HG02852 (cell line): ENCODE data around the gene KRT81.
"Not testable (repeated sequence)": the region's sequence is repeated elsewhere in the genome, so short reads cannot be mapped to it uniquely, and the experiment has no call there.

Experiments used
- ATAC-seq: cut with Tn5 transposase; IDR thresholded peaks from one replicate; pipeline ENCODE4 v1.9.1; 2021; ENCODE audit warnings: mild to moderate bottlenecking, moderate library complexity; ENCODE audit not compliant: unreplicated experiment

The KRT81 gene

GRCh38 chr12:52318241-52318990 is 27.1 kb upstream of the KRT81 start:
- ATAC-seq, result no peak

GRCh38 chr12:52317468-52318052 is 26.2 kb upstream of the KRT81 start:
- ATAC-seq, result no peak

- ATAC-seq, result no peak
Measured at GRCh38 chr12:52316701-52317100, 25.4 kb upstream of the KRT81 start.

GRCh38 chr12:52316290-52316689 is 25.0 kb upstream of the KRT81 start:
- ATAC-seq, result no peak

- ATAC-seq, result not testable (repeated sequence)
Measured at GRCh38 chr12:52315721-52316120, 24.4 kb upstream of the KRT81 start.

GRCh38 chr12:52314511-52314910 is 23.2 kb upstream of the KRT81 start:
- ATAC-seq, result no peak

GRCh38 chr12:52313926-52314325 is 22.6 kb upstream of the KRT81 start:
- ATAC-seq, result no peak

- ATAC-seq, result no peak
Measured at GRCh38 chr12:52313461-52313860, 22.1 kb upstream of the KRT81 start.

GRCh38 chr12:52312086-52312485 is 20.8 kb upstream of the KRT81 start:
- no peak for ATAC-seq

- ATAC-seq, result no peak
Measured at GRCh38 chr12:52311285-52311648, 19.9 kb upstream of the KRT81 start.

- ATAC-seq, result no peak
Measured at GRCh38 chr12:52310622-52311284, 19.4 kb upstream of the KRT81 start.

GRCh38 chr12:52308806-52309425 is 17.6 kb upstream of the KRT81 start:
- ATAC-seq, result no peak

- ATAC-seq, result no peak
Measured at GRCh38 chr12:52307836-52308805, 16.8 kb upstream of the KRT81 start.

GRCh38 chr12:52306731-52307130 is 15.4 kb upstream of the KRT81 start:
- ATAC-seq, result no peak

- ATAC-seq, result no peak
Measured at GRCh38 chr12:52305921-52306705, 14.8 kb upstream of the KRT81 start.

GRCh38 chr12:52304941-52305411 is 13.6 kb upstream of the KRT81 start:
- peak; percentile 89 for ATAC-seq

- ATAC-seq, result not testable (repeated sequence)
Measured at GRCh38 chr12:52302242-52302914, 11.0 kb upstream of the KRT81 start.

GRCh38 chr12:52301721-52302120 is 10.4 kb upstream of the KRT81 start:
- ATAC-seq, result not testable (repeated sequence)
